Measurements from ENCODE around the gene PARVA.

The PARVA gene

GRCh38 chr11:12376259-12377081 is 901 bp upstream of the PARVA start:
- no CpG with 5 or more reads among the region's 14 CpGs for WGBS (ENCODE audit: insufficient coverage, insufficient read length)
- Histone ChIP-seq H3K27ac (ENCODE audit: low read length) (no peak overlapping the region), H3K36me3 (ENCODE audit: control insufficient read depth, insufficient read depth, low read length) (no peaks in the 10 kb centered on the region), H3K4me1 (ENCODE audit: control insufficient read depth, insufficient read depth, low read length) (0 out of 2 replicates have a peak, but pooled peaks cover 3% of the 10 kb centered on the region), H3K4me3 (ENCODE audit: low read length) (peak overlapping the region; percentile 73; the same call in 1 of the 2 replicates), H3K9me3 (ENCODE audit: control insufficient read depth, insufficient read depth, low read length) (no peaks in the 10 kb centered on the region), H3K27me3 (ENCODE audit: control insufficient read depth, insufficient read depth, low read length) (no peaks in the 10 kb centered on the region; the same call in 1 of the 2 replicates)
- no peak for DNase-seq (ENCODE audit: low read depth, low spot score)

GRCh38 chr11:12377824-12378593 is 638 bp downstream of the PARVA start:
- Histone ChIP-seq H3K4me1 (ENCODE audit: control insufficient read depth, insufficient read depth, low read length) (0 out of 2 replicates have a peak, but pooled peaks cover 3% of the 10 kb centered on the region), H3K36me3 (ENCODE audit: control insufficient read depth, insufficient read depth, low read length) (no peaks in the 10 kb centered on the region), H3K27ac (ENCODE audit: low read length) (no peak overlapping the region), H3K4me3 (ENCODE audit: low read length) (peak overlapping the region; percentile 73; the same call in 1 of the 2 replicates), H3K9me3 (ENCODE audit: control insufficient read depth, insufficient read depth, low read length) (no peaks in the 10 kb centered on the region), H3K27me3 (ENCODE audit: control insufficient read depth, insufficient read depth, low read length) (no peaks in the 10 kb centered on the region; the same call in 1 of the 2 replicates)
- no peak for DNase-seq (ENCODE audit: low read depth, low spot score)
- no CpG with 5 or more reads among the region's 76 CpGs for WGBS (ENCODE audit: insufficient coverage, insufficient read length)

GRCh38 chr11:12380565-12381325 is 3.4 kb downstream of the PARVA start:
- no peak overlapping the region for H3K4me3 ChIP-seq (ENCODE audit: low read length)
- no peak for DNase-seq (ENCODE audit: low read depth, low spot score)
- WGBS (ENCODE audit: insufficient coverage, insufficient read length) = no CpG with 5 or more reads among the region's 9 CpGs

GRCh38 chr11:12381875-12382274 is 4.5 kb downstream of the PARVA start:
- H3K4me1 ChIP-seq (ENCODE audit: control insufficient read depth, insufficient read depth, low read length) = no peaks in the 10 kb centered on the region
- 100% methylated on average over 1 of the region's 9 CpGs for WGBS (ENCODE audit: insufficient coverage, insufficient read length)

More at GRCh38 chr11:12380565-12381325, 3.4 kb downstream of the PARVA start:
- Histone ChIP-seq H3K27me3 (ENCODE audit: control insufficient read depth, insufficient read depth, low read length) (no peaks in the 10 kb centered on the region; the same call in 1 of the 2 replicates), H3K36me3 (ENCODE audit: control insufficient read depth, insufficient read depth, low read length) (no peaks in the 10 kb centered on the region), H3K4me1 (ENCODE audit: control insufficient read depth, insufficient read depth, low read length) (0 out of 2 replicates have a peak, but pooled peaks cover 3% of the 10 kb centered on the region), H3K9me3 (ENCODE audit: control insufficient read depth, insufficient read depth, low read length) (no peaks in the 10 kb centered on the region), H3K27ac (ENCODE audit: low read length) (no peak overlapping the region)

GRCh38 chr11:12382451-12382850 is 5.1 kb downstream of the PARVA start:
- Histone ChIP-seq H3K4me1 (ENCODE audit: control insufficient read depth, insufficient read depth, low read length) (no peaks in the 10 kb centered on the region), H3K27ac (ENCODE audit: low read length) (no peak overlapping the region), H3K4me3 (ENCODE audit: low read length) (no peak overlapping the region), H3K27me3 (ENCODE audit: control insufficient read depth, insufficient read depth, low read length) (no peaks in the 10 kb centered on the region), H3K9me3 (ENCODE audit: control insufficient read depth, insufficient read depth, low read length) (no peaks in the 10 kb centered on the region), H3K36me3 (ENCODE audit: control insufficient read depth, insufficient read depth, low read length) (no peaks in the 10 kb centered on the region)
- no CpG with 5 or more reads among the region's 1 CpG for WGBS (ENCODE audit: insufficient coverage, insufficient read length)
- DNase-seq (ENCODE audit: low read depth, low spot score) = no peak

More at GRCh38 chr11:12381875-12382274, 4.5 kb downstream of the PARVA start:
- DNase-seq (ENCODE audit: low read depth, low spot score) = no peak
- H3K4me3 ChIP-seq (ENCODE audit: low read length) = no peak overlapping the region
- H3K9me3 ChIP-seq (ENCODE audit: control insufficient read depth, insufficient read depth, low read length) = no peaks in the 10 kb centered on the region
- H3K27ac ChIP-seq (ENCODE audit: low read length) = no peak overlapping the region
- no peaks in the 10 kb centered on the region for H3K27me3 ChIP-seq (ENCODE audit: control insufficient read depth, insufficient read depth, low read length)
- no peaks in the 10 kb centered on the region for H3K36me3 ChIP-seq (ENCODE audit: control insufficient read depth, insufficient read depth, low read length)

- no CpG with 5 or more reads among the region's 1 CpG for whole genome bisulfite sequencing (ENCODE audit: insufficient coverage, insufficient read length)
- H3K27ac ChIP-seq (ENCODE audit: low read length) = no peak overlapping the region
Observed at GRCh38 chr11:12386309-12386708, 8.9 kb downstream of the PARVA start.

GRCh38 chr11:12386745-12387144 is 9.4 kb downstream of the PARVA start:
- DNase-seq (ENCODE audit: low read depth, low spot score) = no peak
- no peaks in the 10 kb centered on the region for H3K4me1 ChIP-seq (ENCODE audit: control insufficient read depth, insufficient read depth, low read length)
- no CpG with 5 or more reads among the region's 2 CpGs for WGBS (ENCODE audit: insufficient coverage, insufficient read length)
- H3K4me3 ChIP-seq (ENCODE audit: low read length) = no peak overlapping the region
- no peaks in the 10 kb centered on the region for H3K36me3 ChIP-seq (ENCODE audit: control insufficient read depth, insufficient read depth, low read length)
- H3K27ac ChIP-seq (ENCODE audit: low read length) = no peak overlapping the region
- H3K9me3 ChIP-seq (ENCODE audit: control insufficient read depth, insufficient read depth, low read length) = no peaks in the 10 kb centered on the region
- H3K27me3 ChIP-seq (ENCODE audit: control insufficient read depth, insufficient read depth, low read length) = no peaks in the 10 kb centered on the region

More at GRCh38 chr11:12386309-12386708, 8.9 kb downstream of the PARVA start:
- Histone ChIP-seq H3K27me3 (ENCODE audit: control insufficient read depth, insufficient read depth, low read length) (no peaks in the 10 kb centered on the region), H3K4me1 (ENCODE audit: control insufficient read depth, insufficient read depth, low read length) (no peaks in the 10 kb centered on the region), H3K36me3 (ENCODE audit: control insufficient read depth, insufficient read depth, low read length) (no peaks in the 10 kb centered on the region), H3K9me3 (ENCODE audit: control insufficient read depth, insufficient read depth, low read length) (no peaks in the 10 kb centered on the region), H3K4me3 (ENCODE audit: low read length) (no peak overlapping the region)
- DNase-seq (ENCODE audit: low read depth, low spot score) = no peak

- no peak for DNase-seq (ENCODE audit: low read depth, low spot score)
- H3K4me3 ChIP-seq (ENCODE audit: low read length) = no peak overlapping the region
- no CpG with 5 or more reads among the region's 3 CpGs for WGBS (ENCODE audit: insufficient coverage, insufficient read length)
- H3K36me3 ChIP-seq (ENCODE audit: control insufficient read depth, insufficient read depth, low read length) = no peaks in the 10 kb centered on the region
- H3K4me1 ChIP-seq (ENCODE audit: control insufficient read depth, insufficient read depth, low read length) = no peaks in the 10 kb centered on the region
- H3K27me3 ChIP-seq (ENCODE audit: control insufficient read depth, insufficient read depth, low read length) = no peaks in the 10 kb centered on the region
- no peak overlapping the region for H3K27ac ChIP-seq (ENCODE audit: low read length)
- no peaks in the 10 kb centered on the region for H3K9me3 ChIP-seq (ENCODE audit: control insufficient read depth, insufficient read depth, low read length)
Observed at GRCh38 chr11:12388173-12388572, 10.8 kb downstream of the PARVA start.

- no peaks in the 10 kb centered on the region for H3K4me1 ChIP-seq (ENCODE audit: control insufficient read depth, insufficient read depth, low read length)
- H3K36me3 ChIP-seq (ENCODE audit: control insufficient read depth, insufficient read depth, low read length) = no peaks in the 10 kb centered on the region
- no peak overlapping the region for H3K27ac ChIP-seq (ENCODE audit: low read length)
- no peak for DNase-seq (ENCODE audit: low read depth, low spot score)
- no peaks in the 10 kb centered on the region for H3K9me3 ChIP-seq (ENCODE audit: control insufficient read depth, insufficient read depth, low read length)
- no peak overlapping the region for H3K4me3 ChIP-seq (ENCODE audit: low read length)
- no CpG with 5 or more reads among the region's 2 CpGs for WGBS (ENCODE audit: insufficient coverage, insufficient read length)
- H3K27me3 ChIP-seq (ENCODE audit: control insufficient read depth, insufficient read depth, low read length) = no peaks in the 10 kb centered on the region
Observed at GRCh38 chr11:12388939-12389670, 11.7 kb downstream of the PARVA start.

Data from iPS DF 6.9 (cell line).